Midbrain (tissue), 1 donor: ENCODE data around the gene FHL3.

Experiments used
- DNase-seq: peaks from one replicate; lab custom pipeline; 2025; lab: John Stamatoyannopoulos, UW

The FHL3 gene

DNA sequence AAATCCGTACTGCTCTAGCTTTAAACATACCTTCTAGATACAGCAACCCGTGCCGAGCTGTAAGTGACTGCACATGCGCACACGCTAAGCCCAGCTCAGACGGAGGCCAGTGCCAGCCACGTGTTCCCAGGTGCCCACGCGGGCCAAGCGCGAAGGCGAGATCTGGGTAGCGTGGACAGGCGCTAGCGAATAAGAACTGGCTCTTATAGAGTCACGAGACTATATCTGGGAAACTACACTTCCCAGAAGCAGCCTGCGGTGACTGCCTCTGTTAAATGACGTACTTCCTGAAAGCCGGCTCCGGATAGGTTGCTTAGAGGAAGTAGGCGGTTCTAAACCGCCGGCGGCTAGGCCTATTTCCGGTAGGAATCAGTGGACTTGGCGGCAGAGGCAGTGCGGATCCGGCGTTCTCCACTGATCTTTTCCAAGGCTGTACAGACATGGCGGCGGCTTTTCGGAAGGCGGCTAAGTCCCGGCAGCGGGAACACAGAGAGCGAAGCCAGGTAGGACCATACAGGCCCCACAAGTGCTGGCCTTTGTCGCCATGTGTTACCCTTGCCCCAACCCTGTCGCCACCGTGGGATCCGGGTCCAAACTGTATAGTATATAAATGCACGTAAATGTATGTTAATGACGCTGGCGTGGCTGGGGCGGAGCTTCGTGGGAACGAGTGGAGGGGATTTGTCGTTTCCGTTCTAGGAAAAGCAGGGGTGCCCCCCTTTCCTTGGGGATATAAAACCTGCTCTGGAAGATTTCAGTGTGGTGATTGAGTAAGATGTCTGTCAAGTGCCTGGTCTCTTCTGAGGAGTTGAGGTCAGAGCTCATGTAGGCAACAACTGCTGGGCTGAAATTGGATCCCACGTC is 7.3 kb upstream of the FHL3 start, which contains the start of gene UTP11:
TSS of gene UTP11 (plus strand) at position 372 of the 864 bp plus-strand sequence. CDS start at position 441, 69 bp downstream.
- DNase-seq = peak; percentile 98

DNA sequence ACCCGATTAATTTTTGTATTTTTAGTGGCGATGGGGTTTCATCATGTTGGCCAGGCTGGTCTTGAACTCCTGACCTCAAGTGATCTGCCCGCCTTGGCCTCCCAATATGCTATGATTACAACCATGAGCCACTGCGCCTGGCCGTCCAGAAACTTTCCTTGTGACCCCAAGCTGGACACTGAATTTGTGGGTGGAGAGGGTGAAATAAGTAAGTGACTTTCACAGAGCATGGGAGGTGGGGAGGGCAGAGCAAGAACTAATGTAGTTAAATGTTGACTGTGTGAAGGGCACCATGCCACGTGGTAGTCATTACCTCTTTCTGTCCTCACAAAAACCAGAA is 4.5 kb upstream of the FHL3 start:
- no peak for DNase-seq

DNA sequence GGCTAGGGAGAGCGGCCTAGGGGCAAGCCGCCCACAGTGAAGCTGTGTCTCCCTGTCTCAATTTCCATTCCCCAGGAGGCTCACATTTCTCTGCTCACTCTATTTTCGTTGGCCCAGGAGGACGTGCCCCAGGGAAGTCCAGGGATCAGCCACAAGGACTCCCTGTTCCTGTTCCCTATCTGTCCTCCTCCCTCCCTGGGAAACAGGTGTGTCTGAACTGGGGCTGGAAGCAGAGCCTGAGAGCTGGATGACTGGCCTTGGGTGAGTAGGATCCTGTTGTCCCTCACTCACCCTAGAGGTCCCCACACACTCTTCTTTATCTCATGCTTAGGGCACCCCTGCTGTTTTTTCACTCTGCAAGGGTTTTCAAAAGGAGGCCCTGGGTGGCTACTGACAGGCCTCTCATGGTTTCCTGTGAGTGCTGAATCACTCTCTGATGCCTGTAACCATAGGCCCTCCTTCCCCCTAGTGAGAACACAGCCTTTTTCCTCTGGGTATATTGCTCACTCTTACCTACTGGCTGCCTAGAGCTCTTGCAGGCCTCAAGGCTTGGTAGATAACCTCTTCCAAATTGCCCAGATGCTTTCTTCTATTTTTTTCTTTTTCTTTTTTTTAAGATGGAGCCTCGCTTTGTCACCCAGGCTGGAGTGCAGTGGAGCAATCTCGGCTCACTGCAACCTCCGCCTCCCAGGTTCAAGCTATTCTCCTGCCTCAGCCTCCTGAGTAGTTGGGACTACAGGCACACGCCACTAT is 4.0 kb upstream of the FHL3 start:
- DNase-seq = no peak

DNA sequence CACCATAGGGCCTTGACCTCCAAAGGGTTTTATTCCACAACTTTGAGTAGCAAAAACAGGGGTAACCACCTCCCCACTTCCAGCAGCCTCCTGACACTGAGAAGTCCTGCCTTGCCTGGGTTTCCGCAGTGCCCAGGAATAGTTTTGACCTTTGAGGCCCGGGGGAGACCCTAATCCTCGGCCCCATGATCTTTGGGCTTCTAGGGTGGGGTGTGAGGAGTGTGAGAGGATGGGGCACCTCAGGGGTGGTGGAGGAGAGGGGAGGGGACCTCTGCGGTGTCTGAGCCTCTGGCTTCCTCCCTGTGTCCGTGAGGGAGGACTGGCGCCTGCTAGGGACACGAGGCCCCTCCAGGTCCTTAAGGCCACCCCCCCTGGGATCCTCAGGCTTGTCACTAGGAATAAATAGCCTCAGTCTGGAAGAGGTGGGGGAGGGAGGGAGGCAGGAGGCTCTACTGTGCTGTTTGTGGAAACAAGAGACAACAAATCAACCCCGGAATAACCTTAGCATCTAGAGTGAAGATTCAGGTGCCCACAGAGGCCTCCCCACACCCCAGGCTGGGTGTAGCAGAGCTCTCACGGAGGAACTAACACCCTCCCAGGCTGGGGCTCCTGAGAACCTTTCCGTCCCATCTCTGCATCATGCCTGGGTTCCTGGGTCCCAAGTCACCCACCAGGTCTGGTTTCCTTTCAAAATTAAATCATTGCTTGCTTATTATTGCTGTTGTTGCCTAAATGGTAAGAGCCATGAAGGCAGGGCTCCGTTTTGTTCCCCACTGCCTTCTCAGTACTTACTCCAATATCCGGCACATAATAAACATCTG is 904 bp upstream of the FHL3 start:
- DNase-seq = no peak

DNA sequence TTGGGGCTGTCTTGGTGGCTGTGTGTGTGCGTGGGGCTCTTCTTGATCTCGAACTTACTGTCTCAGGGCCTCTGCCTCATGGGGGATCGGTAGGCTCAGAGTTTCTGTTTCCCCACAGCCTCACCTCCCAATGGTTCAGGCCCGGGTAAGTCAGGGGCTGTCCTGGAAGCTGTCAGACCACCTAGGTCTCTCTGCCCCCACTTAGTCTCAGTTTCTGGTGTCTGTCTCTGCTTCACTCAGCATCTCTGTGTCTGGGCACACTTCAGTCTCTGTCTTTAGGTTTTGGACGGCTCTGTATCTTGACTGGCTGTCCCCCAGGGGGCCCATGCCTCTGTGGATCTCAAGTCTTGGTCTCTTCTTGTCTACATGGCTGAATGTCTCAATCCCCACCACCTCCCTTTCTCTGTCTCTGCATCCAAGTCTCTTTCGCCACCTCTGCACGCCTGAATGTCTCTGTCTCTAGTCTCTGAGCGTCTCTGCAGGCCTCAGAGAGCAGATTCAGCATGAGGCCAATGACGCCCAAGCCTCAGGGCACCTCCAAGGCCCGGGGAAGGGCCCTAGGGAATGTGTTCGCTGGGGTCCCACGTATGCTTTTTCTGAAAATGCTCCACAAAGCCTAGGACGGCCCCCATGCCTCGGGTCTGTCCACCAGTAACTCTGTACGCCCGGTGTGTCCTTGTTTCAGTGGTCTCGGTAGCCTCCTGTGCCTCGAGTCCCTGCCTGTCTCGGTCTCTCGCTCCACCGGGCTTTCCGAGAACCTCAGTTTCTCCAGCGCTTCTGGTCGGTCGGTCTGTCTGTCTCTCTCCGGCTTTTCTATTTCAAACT is 818 bp downstream of the FHL3 start:
- no peak for DNase-seq

DNA sequence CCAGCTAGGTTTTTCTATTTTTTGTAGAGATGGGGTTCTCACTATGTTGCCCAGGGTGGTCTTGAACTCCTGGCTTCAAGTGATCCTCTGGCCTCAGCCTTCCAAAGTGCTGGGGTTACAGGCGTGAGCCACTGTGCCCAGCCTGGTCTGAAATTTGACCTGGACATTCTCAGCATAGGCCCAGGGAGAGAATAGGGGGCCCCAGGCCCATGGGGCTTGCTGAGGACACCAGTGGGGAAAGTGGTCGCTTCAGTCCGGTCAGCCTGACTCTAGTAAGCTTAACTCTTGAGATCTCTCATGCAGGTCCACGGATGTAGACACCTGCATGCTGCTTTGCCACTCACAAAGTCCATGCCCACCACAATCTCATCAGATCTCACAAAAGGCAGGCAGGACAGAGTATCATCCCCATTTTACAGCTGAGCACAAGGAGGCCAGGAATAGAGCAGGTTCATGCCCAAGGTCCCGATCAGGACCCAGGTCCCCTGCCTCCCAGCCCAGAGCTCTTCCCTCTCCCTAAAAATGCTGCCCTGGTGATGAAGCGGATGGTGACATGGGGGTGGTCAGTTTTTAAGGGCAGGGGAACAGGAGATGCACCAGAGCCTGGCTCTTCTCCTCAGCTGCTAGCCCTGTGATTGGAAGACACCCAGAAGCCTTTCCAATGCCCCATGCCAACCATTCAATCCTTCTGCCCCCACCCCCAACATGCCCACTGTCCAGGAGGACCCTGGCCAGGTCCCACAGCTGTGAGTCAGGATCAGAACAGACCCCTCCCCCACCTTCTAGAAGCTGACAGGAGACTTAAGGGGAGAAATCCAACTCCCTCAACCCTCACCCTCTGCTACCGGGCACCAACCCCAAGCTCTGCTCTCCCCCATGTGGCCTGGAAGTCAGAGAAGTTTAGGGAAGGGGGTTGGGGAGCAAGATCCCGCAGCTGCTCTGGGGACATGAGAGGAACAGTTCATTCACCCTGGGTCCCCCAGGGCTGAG is 1.8 kb downstream of the FHL3 start:
- peak; percentile 46 for DNase-seq

DNA sequence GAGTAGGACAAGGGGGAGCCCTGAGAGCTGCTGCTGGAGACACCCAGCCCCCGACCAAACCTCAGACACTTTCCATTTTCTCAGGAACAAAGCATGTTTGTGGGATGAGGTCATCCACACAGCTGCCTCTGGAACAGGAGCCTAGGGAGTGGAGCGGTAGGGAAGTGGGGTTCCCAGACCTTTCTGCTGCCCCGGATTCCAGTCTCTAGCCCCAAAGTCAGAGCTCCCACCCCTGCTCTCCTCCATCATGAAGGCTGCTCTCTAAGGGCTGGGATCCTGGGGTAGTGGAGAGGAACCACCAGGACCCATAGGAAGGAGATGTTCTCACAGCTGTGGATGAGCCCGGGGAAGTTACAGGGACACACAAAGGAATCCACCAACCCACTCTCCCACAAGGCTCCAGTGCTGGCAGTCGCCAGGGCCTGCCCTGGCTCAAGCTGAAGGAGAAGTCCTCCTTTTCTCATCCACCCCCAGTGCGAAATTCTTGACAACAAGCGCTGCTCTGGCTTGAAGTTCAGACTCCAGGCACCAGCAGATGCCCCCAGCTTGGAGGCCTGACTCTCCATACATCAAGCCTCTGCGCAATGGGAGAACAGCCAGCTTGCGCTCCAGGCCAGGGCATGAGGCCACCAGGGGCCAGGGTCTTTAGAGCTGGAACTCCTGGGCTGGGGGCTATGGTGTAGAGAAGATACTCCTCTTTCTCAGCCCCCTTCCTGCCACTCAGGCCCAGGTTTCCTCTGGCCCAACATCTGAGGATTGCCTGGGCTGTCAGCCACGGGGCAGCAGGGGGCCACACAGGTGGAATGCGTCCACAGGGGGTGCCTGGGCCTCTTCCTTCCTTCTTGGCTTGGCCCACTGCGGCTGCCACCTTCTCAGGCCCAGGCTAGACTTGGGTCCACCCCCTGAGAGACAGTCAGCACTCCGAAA is 4.5 kb downstream of the FHL3 start:
- DNase-seq = no peak

DNA sequence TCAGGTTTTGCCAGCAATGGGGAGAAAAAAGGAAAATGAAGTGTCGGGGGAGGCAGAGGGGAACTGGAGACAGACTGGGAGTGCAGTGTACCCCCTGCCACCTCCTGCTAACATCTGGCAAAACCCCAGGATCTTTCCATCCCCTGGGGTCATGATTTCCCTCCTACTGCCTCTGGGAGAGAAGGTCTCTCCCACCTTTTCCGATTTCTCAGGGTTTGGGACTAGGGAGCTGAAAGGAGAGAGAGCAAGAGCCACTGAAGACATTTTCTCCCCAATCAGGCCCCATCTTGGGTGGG is 5.1 kb downstream of the FHL3 start:
- DNase-seq = no peak

DNA sequence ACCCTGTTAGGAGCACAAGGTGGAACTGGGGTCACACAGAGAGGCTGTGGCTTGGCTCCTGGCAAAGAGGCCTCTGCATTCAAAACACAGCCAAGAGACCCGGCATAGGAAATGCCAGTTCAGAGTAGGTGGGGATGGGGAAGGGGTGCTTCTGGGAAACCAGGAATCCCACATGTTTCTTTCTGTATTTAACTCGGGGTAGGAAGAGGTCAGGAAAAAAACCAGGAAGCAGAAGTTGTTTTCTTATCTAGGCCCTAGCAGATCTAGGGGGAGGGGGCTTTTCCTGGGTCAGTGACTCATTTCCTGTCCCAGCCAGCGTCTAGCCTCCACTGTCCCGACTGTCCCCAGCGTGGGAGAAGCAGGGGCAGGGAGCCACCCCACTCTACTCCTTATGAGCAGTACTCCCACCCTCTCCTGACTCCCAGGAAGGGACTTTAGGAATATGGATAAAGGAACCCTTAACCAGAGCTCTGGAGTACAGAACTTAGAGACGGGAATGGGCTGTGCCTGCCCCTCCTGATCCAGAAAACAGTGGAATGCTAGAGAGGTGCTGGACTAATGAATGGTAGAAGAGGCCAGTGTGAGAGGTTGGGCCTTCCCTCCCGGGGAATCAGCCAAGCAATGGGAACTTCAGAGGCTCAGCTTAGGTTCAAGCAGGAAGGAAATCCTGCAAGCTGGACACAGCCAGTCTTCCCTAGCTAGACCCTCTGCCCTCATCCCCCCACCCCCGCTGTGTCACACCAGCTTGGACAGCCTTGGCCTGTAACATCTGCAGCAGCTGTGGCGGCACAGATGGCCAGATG is 5.7 kb downstream of the FHL3 start:
- no peak for DNase-seq

DNA sequence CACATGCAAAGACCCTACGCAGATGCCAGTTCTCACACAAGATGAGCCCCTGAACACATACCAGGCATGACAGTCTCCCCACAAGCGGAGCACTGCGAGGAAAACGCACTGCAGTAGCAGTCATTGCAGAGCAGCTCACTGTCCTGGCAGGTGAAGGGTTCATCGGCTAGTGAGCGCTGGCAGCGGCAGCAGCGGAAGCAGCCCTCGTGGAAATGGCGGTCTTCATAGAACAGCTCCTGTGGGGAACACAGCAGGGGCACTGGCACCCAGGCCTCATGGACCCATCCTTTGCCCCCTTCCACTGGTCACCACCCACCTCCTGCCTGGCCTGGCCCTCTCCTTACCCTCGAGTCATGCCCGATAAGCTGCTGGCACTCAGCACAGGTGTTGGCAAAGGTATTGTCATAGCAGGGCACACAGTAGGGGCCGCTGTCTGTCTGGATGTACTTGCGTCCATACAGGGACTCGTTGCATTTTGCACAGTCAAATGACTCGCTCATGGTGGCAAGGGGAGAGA is 6.3 kb downstream of the FHL3 start:
- no peak for DNase-seq

DNA sequence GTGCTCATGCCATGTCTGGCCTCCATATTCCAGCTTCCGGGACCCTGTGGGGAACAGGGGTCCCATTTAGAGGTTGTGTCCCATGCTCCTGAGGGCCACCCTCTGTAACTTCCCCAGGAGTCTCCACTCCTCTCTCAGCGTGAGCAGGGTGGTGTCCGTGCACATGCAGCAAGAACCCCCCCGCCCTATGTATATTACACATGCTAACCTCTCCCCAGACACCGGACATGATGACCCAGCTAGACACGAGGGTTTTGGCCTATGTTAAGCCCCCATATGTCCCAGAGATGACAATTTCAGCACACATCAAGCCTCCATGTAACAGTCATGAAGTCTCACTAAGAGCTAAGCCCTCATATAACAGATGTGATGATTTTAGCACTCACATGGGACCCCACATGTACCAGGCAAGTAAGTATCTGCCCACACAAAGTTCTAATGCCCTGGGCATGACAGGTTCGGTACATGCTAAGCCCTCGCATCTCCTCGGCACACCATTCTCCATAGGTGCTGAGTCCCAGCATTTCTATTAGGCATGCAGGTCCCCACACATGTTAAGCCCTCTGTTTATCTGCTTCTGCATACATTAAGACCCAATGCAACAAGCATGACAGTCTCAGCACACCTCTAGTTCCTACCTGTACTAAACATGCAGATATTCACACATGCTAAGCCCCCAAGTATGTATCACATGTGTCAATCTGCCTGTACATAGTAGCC is 7.1 kb downstream of the FHL3 start:
- DNase-seq = no peak

DNA sequence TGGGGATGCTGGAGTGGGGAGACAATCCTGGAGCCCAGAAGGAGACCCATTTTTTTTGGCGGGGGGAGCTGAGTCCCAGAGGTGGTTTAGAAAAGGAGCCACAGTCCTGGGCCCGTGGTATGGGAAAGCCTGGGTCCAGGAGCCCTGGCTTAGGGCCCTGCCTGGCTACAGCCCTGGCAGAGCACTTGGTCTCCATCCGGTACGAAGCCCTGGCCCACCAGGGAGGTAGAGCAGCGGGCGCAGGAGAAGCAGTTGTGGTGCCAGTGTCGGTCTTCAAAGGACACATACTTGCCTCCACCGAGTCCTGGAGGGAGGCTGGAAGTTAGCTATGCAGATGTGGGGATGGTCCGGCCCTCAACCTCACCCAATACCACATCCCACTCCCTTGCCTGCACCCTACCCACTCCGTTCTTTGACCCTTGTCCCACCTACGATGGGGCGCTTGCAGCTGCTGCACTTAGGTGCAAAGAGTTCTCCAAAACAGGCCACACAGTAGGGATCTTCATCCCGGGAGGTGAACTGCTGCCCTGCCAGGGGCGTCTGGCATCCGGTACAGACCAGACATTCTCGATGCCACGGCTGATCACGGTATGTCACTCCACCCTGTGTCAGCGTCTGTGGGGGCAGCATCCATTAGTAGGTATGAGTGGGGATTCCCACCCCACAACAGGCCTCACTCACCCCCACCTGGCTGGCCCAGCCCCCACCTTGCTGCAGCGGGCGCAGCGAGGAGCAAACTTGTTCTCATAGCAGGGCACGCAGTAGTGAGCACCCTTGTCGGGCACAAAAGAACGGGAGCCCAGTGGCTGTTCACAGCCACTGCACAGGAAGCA is 7.8 kb downstream of the FHL3 start:
- no peak for DNase-seq

DNA sequence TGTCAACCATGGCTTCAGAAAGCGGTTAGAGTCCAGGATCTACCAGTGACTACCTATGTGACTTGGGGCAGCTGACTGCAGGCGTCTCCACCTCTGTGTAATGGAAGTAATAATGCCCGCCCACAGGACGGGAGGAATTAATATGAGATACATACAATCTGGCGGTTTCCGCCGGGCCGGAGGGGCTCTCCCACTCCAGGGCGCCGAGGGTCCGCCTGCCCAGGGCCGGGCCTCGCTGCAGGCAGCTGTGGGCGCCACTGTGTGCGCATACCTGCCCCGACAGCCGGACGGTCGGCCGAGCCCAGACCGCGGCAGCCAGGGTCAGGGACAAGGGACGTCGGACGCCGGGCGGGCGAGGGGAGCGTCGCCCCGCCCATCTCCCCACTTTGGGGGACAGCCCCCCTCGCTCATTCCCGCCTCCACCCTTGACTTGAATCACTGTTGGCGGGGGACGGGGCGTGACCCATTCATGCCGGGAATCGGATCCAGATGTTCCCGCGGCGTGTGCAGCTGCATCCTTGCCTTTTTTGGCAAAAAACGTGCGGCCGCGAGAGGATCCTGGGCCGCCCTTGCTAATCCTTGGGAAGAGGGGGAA is 9.5 kb downstream of the FHL3 start:
- DNase-seq = no peak

DNA sequence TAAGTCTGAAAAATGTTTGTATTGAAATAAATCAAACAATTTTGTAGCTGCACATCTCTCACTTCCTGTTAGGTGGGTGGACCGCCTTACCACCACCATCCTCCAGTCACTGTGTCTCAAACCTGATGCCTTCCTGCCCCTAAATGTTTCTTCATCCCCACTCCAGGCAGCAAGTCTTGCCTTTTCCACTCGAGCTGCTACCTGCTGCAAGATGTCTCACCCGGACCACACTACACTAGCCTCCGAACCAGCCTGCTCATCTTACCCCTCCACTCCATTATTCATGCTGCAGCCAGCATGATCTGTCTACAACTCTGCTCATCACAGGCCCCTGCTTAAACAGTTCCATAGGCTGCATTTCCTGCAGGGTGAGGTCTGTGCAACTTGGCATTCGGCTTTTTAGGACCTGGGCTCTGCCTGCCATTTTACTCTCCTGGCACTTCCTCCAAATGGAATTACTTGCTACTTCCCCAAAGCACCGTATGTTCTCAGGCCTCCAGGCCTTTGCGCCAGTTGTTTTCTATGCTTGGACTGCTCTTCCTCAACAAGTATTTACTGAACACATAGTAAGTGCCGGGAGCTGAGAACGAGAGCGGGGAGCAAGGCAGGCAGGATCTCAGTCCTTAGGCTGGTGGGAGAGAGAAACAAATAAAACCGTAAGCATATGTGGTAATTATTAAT is 10.3 kb downstream of the FHL3 start:
- DNase-seq = no peak

DNA sequence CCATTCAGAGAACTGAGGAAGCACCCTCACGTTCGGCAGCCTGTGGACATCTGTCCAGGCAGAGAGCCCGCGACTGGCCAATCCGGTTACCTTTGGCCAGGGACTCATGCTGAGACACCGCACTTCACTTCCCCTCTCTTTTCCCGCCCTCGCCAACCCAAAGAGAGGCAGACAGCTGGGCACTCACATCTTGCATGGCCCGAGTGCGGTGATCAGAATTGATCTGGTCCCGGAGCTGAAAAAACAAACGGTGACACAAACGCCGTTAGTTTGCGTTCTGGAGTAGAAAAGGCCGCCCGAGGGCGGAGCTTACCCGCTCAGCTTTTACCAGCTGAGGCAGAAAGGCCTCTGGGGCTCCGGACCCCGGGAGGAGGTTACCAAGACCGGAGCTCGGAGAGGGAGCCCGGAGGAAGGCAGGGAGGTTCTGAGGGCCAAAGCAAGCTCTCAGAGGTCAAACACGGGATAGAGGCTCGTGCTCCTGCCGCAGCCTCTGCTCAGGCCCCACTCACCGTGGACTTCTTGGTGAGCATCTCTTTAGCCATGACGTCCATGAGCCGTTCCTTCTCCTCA is 15.9 kb downstream of the FHL3 start:
- peak; percentile 37 for DNase-seq
